T-cell (primary cell): ENCODE data around the gene ZNF500. TPM values are rescaled to one million over a fixed set of nuclear protein-coding genes. Genes with fewer than 3 reads are reported as not detected.

ENCODE experiments used
- ATAC-seq, 4 experiments: fragments of 200-7000 bp in 3 of 4; fragments of 150-1000 bp in 1 of 4; cut with Tn5 transposase; replicated peaks in 1 of 4; 1 replicate in 3 of 4; 2 replicates in 1 of 4; pipeline ENCODE4 v1.10.0; 2021; ENCODE audit warnings: moderate library complexity in 3 of 4, mild to moderate bottlenecking in 2 of 4, moderate number of reproducible peaks in 1 of 4
- CTCF ChIA-PET, 2 donors: fragments of 300-600 bp; sonication (Branson Sonifier 250); formaldehyde crosslinking; loops; one replicate each; lab custom pipeline; 2022; ENCODE audit warnings: antibody characterized with exemption in 2 of 2; lab: Charles Lee
- POLR2A ChIA-PET, 2 donors: fragments of 300-600 bp; sonication (Branson Sonifier 250); formaldehyde crosslinking; loops; one replicate each; lab custom pipeline; 2022; ENCODE audit warnings: antibody characterized with exemption in 2 of 2; lab: Charles Lee
- DNase-seq, 35 experiments: peaks; one replicate each; pipeline versions ENCODE4 v3.0.0 to v3.0.0-alpha.2; 2013 to 2023
- H3K27ac ChIP-seq: one replicate; pipeline ENCODE4 v1.5.1; 2013; ENCODE audit warnings: low read length
- H3K27me3 ChIP-seq, 2 experiments: replicated peaks in 1 of 2; 1 replicate in 1 of 2; 2 replicates in 1 of 2; pipeline versions ENCODE4 v1.6.1 to v1.7.0; 2013; ENCODE audit warnings: low read length in 1 of 2, mixed read lengths in 1 of 2; ENCODE audit not compliant: control insufficient read depth in 2 of 2, insufficient read depth in 2 of 2; ENCODE audit errors: extremely low read depth in 1 of 2
- H3K36me3 ChIP-seq, 2 donors: 1 replicate in 1 of 2; 2 replicates in 1 of 2; pipeline versions ENCODE4 v1.6.1 to v1.7.0; 2013; ENCODE audit warnings: low read length in 1 of 2; ENCODE audit not compliant: control insufficient read depth in 2 of 2, insufficient read depth in 1 of 2; ENCODE audit errors: extremely low read depth in 1 of 2
- H3K4me1 ChIP-seq, 2 experiments: 1 replicate in 1 of 2; 2 replicates in 1 of 2; pipeline versions ENCODE4 v1.6.1 to v1.7.0; 2013; ENCODE audit warnings: low read length in 2 of 2, mixed read lengths in 1 of 2; ENCODE audit not compliant: insufficient read depth in 2 of 2, control insufficient read depth in 1 of 2; ENCODE audit errors: extremely low read depth in 1 of 2
- H3K4me3 ChIP-seq, 2 donors: 1 replicate in 1 of 2; 2 replicates in 1 of 2; pipeline versions ENCODE4 v1.5.1 to v1.7.0; 2013; ENCODE audit warnings: mild to moderate bottlenecking in 2 of 2, low read length in 1 of 2, moderate library complexity in 1 of 2; ENCODE audit not compliant: control insufficient read depth in 1 of 2; ENCODE audit errors: extremely low read depth in 1 of 2
- H3K9me3 ChIP-seq: 2 replicates; pipeline ENCODE4 v1.7.0; 2013
- H3K27ac Mint-ChIP-seq, 2 donors: one replicate each; pipeline ENCODE4 v1.8.0; 2020 to 2021; ENCODE audit warnings: mild to moderate bottlenecking in 2 of 2, mixed read lengths in 2 of 2
- H3K27me3 Mint-ChIP-seq, 2 donors: one replicate each; pipeline ENCODE4 v1.8.0; 2021 to 2022; ENCODE audit warnings: mixed read lengths in 2 of 2
- H3K36me3 Mint-ChIP-seq: one replicate; pipeline ENCODE4 v1.8.0; 2021; ENCODE audit warnings: mixed read lengths
- H3K4me1 Mint-ChIP-seq, 3 donors: one replicate each; pipeline ENCODE4 v1.8.0; 2020 to 2022; ENCODE audit warnings: mixed read lengths in 3 of 3, mild to moderate bottlenecking in 1 of 3
- H3K4me3 Mint-ChIP-seq, 3 donors: one replicate each; pipeline ENCODE4 v1.8.0; 2020 to 2022; ENCODE audit warnings: mild to moderate bottlenecking in 3 of 3, mixed read lengths in 3 of 3, moderate library complexity in 3 of 3
- H3K9me3 Mint-ChIP-seq, 3 donors: one replicate each; pipeline ENCODE4 v1.8.0; 2020 to 2022; ENCODE audit warnings: mixed read lengths in 3 of 3
- WGBS: methylation state at CpG from one replicate; pipeline ENCODE4 v1.1.5; 2013; ENCODE audit warnings: missing lambda C conversion rate; ENCODE audit not compliant: insufficient coverage; 5-methylcytosine and 5-hydroxymethylcytosine counted together
- total RNA-seq, 35 experiments: library from RNA in 6 of 35; stranded (reverse) in 6 of 35; fragments of 120-200 nt in 1 of 35; gene quantifications; one replicate each; pipeline versions ENCODE4 v1.2.1 to v1.2.4 and lab custom pipeline; 2013 to 2026

ZNF500 gene
- total RNA-seq, 5 donors from 2014 or later (not counting 1 experiment from before 2014, with no cell fraction given) = 19.7 to 36.6 (median 32.4) TPM

- H3K36me3 Mint-ChIP-seq = peaks cover 5% of the 10 kb centered on the region
- H3K27ac Mint-ChIP-seq = peak overlapping the region; percentile 91 to 95
- no peaks in the 10 kb centered on the region for H3K9me3 Mint-ChIP-seq
- H3K4me3 Mint-ChIP-seq = peak overlapping the region; percentile 86 to 93 (median 88)
- no peaks in the 10 kb centered on the region for H3K27me3 Mint-ChIP-seq
- Histone ChIP-seq H3K27me3 (no peaks in the 10 kb centered on the region), H3K9me3 (no peaks in the 10 kb centered on the region), H3K27ac (peak overlapping the region; percentile 54), H3K4me1 (peaks cover 8 to 46% of the 10 kb centered on the region in 2 experiments), H3K36me3 (peaks cover 0 to 14% of the 10 kb centered on the region in 2 donors), H3K4me3 (peak overlapping the region; percentile 58 to 75)
- H3K4me1 Mint-ChIP-seq = peaks cover 32 to 44% (median 34%) of the 10 kb centered on the region in 3 donors
- ChIA-PET POLR2A (interaction anchor here in 1 of 2 donors (0.7 kb wide), 1 partner anchor 152 kb away, joined by 4 read pairs; no protein-coding TSS in a partner anchor), CTCF (interaction anchor here (0.6 to 1.8 kb wide), 4 partner anchors 22 to 107 kb away, joined by 4 to 5 read pairs (median 4); partner anchors contain the start of genes ANKS3 (in 1 of the 2), DNAAF8 (in 1 of the 2) and ROGDI (in 1 of the 2))
- WGBS = 0% methylated on average over 1 of the region's 17 CpGs
- ATAC-seq = no peak
- no peak for DNase-seq
These were observed 1.0 kb upstream of the ZNF500 start for GRCh38 chr16:4767872-4768548.

- 94% methylated on average over 18 of the region's 26 CpGs for WGBS
- no peak for ATAC-seq
- Mint-ChIP-seq H3K36me3 (peaks cover 9% of the 10 kb centered on the region), H3K9me3 (no peaks in the 10 kb centered on the region), H3K4me1 (peaks cover 32 to 49% (median 36%) of the 10 kb centered on the region in 3 donors), H3K27ac (peak overlapping the region; percentile 87 to 88), H3K4me3 (peak overlapping the region; percentile 83 to 87 (median 86)), H3K27me3 (no peaks in the 10 kb centered on the region)
- Histone ChIP-seq H3K36me3 (peaks cover 1 to 31% of the 10 kb centered on the region in 2 donors), H3K4me3 (peak overlapping the region; percentile 77 to 86), H3K4me1 (peaks cover 8 to 46% of the 10 kb centered on the region in 2 experiments), H3K9me3 (no peaks in the 10 kb centered on the region), H3K27me3 (no peaks in the 10 kb centered on the region), H3K27ac (no peak overlapping the region)
- ChIA-PET CTCF (no interaction called here), POLR2A (no interaction called here)
- no peak for DNase-seq
These were observed 1.2 kb downstream of the ZNF500 start for GRCh38 chr16:4765511-4766474.

GRCh38 chr16:4763791-4764190 is 3.2 kb downstream of the ZNF500 start:
- peaks cover 23% of the 10 kb centered on the region for H3K36me3 Mint-ChIP-seq
- H3K27ac Mint-ChIP-seq = peak overlapping the region in 1 of 2 donors; percentile 48

GRCh38 chr16:4762205-4762604 is 4.8 kb downstream of the ZNF500 start:
- ATAC-seq (no peak), DNase-seq (no peak)
- Histone ChIP-seq H3K36me3 (peaks cover 10 to 57% of the 10 kb centered on the region in 2 donors), H3K9me3 (no peaks in the 10 kb centered on the region), H3K27ac (no peak overlapping the region), H3K4me3 (no peak overlapping the region), H3K27me3 (no peaks in the 10 kb centered on the region), H3K4me1 (peaks cover 0 to 23% of the 10 kb centered on the region in 2 experiments)
- Mint-ChIP-seq H3K27me3 (no peaks in the 10 kb centered on the region), H3K9me3 (no peaks in the 10 kb centered on the region), H3K4me1 (peaks cover 9 to 29% (median 22%) of the 10 kb centered on the region in 3 donors), H3K4me3 (no peak overlapping the region), H3K27ac (no peak overlapping the region), H3K36me3 (peaks cover 28% of the 10 kb centered on the region)
- POLR2A ChIA-PET = no interaction called here
- WGBS = 99% methylated on average over 8 of the region's 9 CpGs
- CTCF ChIA-PET = no interaction called here

More at GRCh38 chr16:4763791-4764190, 3.2 kb downstream of the ZNF500 start:
- H3K4me1 Mint-ChIP-seq = peaks cover 22 to 42% (median 34%) of the 10 kb centered on the region in 3 donors
- 98% methylated on average over 6 of the region's 7 CpGs for WGBS
- Histone ChIP-seq H3K4me3 (no peak overlapping the region), H3K27ac (no peak overlapping the region), H3K4me1 (peaks cover 8 to 37% of the 10 kb centered on the region in 2 experiments), H3K9me3 (no peaks in the 10 kb centered on the region), H3K27me3 (no peaks in the 10 kb centered on the region), H3K36me3 (peaks cover 5 to 48% of the 10 kb centered on the region in 2 donors)
- ChIA-PET CTCF (interaction anchor here in 1 of 2 donors (0.7 kb wide), 1 partner anchor 314 kb away, joined by 6 read pairs; no protein-coding TSS in a partner anchor), POLR2A (interaction anchor here in 1 of 2 donors (0.6 kb wide), 1 partner anchor 9 kb away, joined by 3 read pairs; no protein-coding TSS in a partner anchor)
- H3K9me3 Mint-ChIP-seq = no peaks in the 10 kb centered on the region
- no peak for DNase-seq
- no peak overlapping the region for H3K4me3 Mint-ChIP-seq
- no peaks in the 10 kb centered on the region for H3K27me3 Mint-ChIP-seq
- no peak for ATAC-seq

GRCh38 chr16:4760221-4760910 is 6.6 kb downstream of the ZNF500 start:
- H3K36me3 ChIP-seq = peaks cover 10 to 62% of the 10 kb centered on the region in 2 donors
- Mint-ChIP-seq H3K9me3 (no peaks in the 10 kb centered on the region), H3K27me3 (no peaks in the 10 kb centered on the region), H3K4me3 (no peak overlapping the region), H3K36me3 (peaks cover 39% of the 10 kb centered on the region), H3K27ac (no peak overlapping the region), H3K4me1 (peaks cover 0 to 17% (median 13%) of the 10 kb centered on the region in 3 donors)
- DNase-seq (no peak), ATAC-seq (no peak)
- 95% methylated on average over 21 of the region's 23 CpGs for WGBS
- no peaks in the 10 kb centered on the region for H3K27me3 ChIP-seq
- ChIA-PET POLR2A (no interaction called here), CTCF (no interaction called here)
- H3K9me3 ChIP-seq = no peaks in the 10 kb centered on the region
- H3K4me3 ChIP-seq = no peak overlapping the region
- H3K4me1 ChIP-seq = peaks cover 0 to 7% of the 10 kb centered on the region in 2 experiments
- no peak overlapping the region for H3K27ac ChIP-seq
